D341Med (cell line): ENCODE results near the gene KIF1A.

Experiments
- DNase-seq: peaks from one replicate; pipeline ENCODE4 v3.0.0; 2012; ENCODE audit warnings: low spot score

KIF1A gene

DNA sequence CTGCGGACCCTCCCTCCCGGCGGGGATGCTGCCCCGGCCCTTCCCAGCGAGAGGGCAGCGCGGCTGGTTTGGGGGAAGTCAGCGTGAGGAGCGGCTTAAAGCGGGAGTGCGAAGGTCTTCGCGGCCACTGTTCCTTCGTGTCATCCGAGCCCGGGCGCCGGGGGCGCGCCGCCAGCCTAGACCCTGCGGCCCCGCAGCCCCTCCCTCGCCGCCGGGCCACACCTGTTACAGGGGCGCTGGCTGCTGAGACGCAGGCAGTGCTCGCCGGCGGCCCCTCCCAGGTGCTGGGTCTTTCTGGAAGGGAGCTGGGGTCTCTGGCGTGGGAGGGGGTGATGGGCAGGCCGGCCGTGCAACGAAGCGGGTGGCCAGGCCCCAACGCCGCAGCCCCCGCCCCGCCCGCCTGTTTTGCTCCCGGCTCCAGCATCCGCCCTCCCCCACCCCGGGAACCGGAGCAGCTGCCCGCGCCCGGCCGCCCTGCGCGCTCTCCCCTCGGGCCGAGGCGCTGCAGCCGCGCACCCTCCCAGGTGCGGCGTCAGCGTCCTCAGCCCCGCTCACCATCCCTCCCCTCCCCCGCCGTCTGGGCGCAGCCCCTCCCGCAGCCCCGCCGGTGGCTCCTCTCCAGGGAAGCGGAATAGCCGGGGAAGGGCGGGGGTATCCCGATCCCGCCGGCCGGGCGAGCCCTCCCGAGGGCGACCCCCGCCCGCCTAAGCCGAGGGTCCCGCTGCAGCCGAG, 727 bp downstream of the KIF1A start:
- peak; percentile 68 for DNase-seq

DNA sequence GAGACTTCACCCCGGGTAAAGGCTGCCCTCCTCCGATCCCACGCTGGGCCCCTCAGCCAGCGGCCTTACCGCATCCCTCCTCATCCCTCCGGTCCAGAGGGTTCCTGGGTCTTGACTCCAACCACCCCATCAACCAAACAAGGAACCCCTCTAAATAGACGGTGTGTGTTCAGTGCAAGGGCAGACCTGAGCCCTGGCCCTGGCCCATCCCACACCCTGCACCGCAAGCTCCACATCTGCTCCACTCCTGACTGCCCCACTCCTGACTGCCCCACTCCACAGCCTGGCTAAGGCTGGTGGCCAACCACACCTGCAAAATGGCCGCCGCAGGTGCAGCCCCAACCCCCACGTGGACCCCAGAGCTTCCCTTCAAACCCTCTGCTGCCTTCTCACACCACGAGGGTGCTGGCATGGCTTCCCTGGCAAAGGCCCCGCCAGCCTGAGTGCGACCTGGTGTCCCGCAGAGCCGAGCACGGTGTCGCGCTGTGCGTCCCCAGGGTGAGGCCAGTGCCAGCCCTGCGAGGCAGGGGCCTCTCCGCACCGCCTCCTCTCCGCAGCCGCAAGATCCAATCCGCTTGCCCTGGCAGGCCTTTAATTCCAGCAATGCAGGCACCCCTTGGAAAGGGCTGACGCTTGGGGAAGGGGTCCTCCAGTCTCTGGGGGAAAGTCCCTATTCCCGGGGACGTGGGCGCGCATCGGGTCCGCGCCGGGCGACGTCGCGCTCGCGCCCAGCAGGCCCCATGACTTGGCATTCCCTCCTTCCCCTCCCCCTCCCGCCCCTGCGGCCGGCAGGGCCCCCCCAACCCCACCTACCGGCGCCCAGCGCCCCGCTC, 1.5 kb downstream of the KIF1A start:
- DNase-seq = peak; percentile 35

DNA sequence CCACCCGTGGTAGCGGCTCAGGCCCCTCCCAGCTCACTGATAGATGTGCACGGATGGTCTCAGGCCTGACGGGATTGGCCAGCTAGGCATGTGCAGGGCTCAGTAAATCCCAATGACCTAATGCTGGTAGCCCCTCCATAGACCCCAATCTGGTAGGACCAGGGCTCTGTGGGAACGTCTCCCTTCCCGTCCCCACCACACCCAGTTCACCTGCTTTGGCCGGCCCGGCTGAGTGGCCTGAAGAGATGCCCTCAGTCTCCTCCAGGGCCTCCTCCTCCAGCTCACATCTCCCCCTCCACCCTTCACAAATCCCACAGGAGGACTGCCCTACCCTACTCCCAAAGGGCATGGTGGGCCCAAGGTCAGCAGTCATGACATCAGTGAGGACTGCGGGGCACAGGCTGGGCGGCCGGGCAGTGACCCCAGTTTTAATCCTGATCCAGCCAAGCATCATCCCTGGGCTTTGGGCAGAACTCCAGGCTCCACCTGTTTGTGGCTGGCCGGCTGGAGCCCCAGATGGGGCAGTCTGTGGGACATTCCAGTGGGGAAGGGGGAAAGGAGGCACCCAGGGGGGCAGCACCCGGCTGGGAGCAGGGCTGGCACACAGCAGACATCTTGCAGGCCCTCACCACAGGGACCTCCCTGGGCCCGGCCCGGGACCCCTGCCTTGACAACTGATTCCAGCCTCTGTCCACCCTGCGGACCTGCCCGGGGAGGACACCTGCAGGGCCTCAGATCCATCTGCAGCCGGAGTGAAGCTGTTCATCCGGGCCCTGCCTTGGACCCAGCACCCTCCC, 2.3 kb downstream of the KIF1A start:
- peak; percentile 21 for DNase-seq

DNA sequence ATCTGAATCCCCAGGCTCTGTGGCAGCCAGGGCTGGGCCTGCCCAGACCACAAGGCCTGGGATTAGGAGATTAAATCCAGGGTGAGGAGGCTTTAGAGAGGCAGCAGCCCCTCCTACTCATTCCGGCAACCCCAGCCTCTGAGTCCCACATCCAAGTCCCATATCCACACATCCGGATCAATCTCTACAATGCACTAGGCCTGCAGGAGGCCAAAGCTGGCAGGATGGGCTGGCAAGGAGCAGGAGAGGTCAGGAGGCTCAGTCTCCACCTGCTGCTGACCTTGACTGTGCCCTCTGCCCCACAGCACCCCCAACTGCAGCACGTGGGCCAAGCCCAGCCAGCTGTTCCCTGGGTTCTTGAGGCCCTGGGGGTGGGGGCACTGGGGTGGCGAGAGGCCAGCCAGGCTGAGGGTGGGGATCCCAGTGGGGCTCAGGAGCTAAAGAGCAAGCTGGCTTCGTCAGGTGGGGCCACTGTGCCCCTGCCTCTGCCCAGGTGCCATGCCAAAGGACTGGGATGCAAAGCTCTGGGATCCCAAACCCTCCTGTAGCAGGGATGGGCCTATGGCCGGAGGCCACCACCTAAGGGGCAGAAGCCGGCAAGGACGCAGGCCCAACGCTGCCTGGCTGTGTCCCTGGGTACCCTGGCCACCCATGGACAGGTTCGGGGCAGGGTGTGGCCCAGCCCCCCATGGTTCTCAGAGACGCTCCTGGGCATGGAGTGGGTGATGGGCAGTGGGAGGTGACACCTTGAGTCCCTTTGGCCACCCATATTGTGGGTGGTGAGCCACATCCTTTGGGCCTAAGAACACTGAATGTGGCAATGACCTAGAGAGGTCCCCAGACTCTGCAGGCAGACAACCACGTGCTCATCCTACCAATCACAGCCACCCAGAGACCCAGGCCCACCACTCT, 3.2 kb downstream of the KIF1A start:
- DNase-seq = peak; percentile 52

DNA sequence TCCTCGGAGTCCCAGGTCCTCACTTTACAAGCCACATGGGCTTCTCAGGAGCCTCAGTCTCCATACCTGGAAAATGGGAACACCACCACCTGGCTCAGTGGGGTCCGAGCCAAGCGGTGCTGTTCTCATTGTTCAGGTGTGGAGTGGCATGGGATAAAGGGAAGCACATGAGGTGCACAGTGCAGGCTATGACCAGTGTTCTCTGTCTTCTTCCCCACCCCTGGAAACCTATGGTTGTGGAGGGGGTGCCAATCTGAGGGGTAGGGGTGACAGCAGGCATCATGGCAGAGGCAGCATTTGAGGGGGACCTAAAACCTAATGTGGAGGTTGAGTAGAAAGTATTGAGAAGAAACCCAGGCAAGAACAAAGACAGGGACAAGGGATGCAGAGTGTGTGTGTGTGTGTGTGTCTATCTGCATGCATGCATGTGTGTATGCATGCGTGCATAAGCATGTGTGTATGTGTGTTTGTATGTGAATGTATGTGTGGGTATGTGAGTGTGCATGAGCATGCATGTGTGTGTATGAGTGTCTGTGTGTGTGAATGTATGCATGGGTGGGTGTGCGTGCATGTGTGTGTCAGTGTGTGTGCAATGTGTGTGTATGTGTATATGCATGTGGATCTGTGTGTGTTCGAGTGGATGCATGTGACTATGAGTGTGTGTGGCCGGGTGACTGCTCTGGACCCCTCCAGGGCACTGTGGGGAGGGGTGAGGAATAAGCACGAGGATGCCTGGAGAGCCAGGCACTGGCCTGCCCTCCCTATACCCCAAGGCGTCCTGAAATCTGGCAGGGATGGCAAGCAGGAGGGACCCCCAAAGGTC, 4.0 kb downstream of the KIF1A start:
- peak; percentile 4 for DNase-seq

DNA sequence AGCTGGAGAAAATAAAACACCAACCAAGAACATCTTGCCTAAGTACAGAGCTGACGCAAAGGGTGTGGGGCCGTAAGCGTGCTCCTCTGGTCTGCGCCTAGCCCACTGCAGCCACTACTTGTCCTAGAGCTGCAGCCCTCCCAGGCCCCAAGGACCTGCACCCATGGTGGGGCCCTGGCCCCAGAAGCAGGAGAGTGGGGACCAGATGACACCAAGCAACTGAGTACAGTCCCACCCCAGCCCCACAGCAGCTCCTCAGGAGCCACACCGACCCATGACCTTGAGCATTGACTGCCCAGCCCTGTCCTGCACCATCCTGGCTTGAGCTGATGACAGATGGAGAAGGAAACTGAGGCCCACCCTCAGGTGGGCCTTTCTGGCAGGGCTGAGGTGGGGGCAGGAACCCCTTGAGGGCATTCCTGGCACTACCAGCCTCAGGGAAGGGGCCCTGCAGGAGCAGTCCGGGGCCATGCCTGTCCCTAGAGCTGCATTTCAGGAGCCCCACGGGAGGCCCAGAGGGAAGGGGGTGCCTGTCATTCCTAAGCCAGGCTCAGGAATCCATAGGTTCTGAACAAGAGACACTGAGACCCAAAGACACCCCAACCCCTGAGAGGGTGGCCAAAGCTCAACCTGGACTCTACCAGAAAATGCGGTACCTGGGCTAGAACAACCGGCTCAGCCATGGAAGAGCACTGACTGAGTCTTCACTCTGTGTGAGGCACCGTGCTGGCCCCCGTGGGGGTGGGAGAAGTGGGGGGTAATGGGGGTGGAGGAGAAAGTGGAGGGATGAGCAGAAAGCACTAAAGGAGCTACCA, 4.9 kb downstream of the KIF1A start:
- DNase-seq = peak; percentile 14

DNA sequence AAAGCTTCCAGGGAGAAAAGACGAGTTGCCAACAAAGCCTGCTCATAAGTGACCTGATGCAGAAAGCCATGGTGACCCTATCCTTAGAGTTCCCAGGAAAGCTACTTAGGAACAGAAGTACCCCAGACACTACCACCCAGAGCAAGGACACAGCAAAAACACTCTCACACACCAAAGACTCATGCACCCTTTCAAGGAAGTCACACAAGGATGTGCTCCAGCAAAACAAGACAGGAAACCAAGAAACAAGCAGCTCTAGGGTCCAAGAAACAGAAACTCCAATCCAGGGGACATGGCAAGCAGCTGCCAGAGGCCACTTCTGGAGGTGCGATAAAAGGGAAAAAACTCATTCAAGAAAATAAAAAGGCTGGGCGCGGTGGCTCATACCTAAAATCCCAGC, 5.7 kb downstream of the KIF1A start:
- DNase-seq = no peak

DNA sequence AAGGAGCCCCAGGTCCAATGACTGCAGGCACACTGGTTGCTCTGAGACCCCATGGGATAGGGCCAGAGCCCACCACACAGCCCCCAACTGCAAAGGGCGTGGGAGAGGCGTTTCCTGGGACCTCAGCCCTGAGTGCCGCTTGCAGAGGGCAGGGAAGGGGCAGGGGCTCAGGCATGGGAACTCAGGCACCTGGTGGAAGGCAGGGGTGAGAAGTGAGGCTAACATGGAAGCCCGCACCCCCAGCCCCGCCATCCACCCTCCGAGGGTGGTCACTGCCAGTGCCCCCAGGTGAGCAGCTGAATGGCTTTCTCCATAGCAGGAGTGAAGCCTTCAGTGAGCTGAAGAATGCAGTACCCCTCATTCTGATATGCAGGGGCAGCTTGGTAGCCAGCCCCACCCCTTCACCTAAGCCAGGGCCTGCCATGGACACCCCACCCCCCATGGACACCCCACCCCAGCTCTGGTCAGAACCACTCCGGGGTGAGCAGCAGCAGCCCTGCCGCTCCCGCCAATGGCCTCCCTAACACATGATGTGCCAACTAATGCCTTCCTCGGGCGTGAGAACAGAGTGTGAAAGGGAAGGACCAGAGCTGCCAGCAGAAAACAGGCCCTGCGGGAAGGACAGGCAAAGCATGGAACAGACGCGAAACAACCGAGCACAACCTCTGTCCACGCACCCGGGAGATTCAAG, 6.6 kb downstream of the KIF1A start:
- DNase-seq = no peak

DNA sequence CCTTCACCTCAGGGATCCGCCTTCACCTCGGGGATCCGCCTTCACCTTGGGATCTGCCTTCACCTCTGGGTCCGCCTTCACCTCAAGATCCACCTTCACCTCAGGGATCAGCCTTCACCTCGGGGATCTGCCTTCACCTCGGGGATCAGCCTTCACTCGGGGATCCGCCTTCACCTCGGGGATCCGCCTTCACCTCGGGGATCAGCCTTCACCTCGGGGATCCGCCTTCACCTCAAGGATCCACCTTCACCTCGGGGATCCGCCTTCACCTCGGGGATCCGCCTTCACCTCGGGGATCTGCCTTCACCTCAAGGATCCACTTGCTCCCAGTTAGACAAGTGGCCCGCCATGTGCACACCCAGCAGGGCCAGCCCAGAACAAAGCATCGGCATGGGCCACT, 7.3 kb downstream of the KIF1A start:
- no peak for DNase-seq

DNA sequence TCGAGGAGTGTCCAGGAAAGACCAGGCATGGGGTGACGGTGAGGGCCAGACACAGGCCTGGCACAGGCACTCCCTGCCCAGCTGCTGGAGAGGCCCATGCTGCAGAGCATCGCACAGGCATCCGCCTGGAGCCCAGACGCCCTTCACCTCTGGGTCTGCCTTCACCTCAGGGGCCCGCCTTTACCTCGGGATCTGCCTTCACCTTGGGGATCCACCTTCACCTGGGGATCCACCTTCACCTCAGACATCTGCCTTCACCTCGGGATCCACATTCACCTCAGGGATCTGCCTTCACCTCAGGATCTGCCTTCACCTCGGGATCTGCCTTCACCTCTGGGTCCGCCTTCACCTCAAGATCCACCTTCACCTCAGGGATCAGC, 7.7 kb downstream of the KIF1A start:
- peak; percentile 11 for DNase-seq

DNA sequence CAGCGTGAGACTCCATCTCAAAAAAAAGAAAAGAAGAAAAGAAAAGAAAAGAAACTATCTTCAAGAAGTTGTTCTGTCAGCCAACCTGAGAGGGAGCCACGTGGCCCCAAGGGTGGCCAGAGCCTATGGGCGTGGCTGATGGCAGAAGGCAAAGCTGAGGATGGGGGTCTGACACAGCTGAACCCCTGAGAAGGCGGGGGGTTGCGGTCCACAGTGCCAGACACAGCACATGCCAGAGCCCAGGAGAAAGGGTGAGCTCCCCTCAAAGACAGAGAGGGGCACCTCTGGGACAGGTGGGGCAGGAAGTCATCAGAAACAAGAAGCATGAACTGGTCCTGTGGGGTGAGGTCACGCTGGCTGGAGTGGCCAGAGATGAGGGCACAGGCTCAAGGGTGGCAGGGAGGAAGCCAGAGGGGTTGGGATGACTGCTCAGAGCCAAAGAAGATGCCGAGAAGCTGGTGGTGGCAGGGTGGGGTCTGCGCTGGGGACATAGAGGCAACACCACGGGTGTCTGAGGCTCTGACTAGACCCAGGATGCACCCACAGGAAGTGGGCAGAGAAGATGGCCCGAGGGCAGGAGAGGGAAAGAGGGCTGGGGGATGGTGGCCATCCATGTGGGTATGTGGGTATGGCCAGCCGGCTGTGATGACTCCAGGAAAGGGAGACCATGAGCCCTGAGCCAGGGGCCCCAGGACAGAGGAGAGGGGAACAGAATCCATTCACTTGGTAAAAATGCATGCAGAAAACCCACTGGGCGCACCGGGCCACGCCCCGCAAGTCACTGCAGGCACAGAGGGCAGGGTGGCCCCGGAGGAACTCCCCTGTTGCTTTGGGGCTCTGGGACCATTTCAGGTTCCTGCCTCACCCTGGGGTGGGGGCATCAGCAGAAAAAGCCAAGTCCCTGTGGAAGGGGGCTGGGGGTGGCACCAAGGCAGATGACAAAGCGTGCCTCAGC, 8.4 kb downstream of the KIF1A start:
- peak; percentile 12 for DNase-seq

DNA sequence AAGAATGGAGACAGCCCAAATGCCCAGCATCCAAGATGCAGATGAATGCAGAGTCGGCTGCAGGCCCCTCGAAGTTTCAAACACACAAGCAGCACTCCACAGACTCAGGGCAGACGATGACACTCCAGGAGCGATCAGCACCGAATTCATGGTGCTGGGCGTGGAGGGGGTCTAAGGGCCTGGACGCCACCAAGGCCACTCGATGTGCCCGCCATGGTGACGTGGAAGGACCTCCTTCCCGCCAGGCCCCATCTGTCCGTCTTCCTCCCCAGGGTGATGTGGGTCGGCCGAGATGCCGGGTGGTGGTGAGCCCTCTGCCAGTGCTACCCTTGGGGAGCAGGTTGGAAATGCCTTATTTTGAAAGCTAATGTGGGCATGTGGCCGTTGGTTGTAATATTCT, 9.4 kb downstream of the KIF1A start:
- DNase-seq = peak; percentile 12

DNA sequence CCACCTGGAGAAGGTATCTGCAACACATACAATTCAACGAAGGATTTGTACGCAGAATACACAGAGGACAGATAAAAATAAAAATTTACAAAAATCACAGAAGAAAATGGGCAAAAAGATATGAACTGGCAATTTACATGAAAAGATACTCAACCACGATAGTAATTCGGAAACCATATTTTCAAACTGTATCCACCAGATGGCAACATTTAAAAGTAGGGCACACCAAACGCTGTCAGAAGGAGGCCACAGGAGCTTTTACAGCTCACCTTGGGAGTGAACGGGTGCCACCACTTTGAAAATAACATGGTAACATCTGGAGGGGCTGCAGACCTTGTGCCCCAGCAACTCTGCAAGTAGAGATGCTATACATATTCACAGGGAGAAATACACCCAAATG, 9.8 kb downstream of the KIF1A start:
- DNase-seq = peak; percentile 31

DNA sequence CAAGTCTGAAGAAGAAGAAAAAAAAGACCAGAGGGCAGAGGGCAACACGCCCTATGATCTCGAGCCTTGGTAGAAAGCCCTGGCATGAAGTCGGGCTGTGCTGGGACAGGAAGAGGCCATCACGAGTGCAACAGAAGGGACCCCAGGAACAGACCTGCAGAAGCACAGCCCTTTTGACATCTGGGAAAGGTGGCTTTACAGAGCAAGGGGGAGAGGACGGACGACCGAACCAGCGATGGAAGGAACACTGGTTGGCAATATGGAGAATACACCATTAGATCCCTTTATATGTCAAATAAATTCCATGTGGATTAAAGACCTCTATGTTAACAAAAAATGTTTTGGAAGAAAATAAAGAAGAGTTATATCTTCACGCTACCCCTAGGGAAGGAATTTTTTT, 10.7 kb downstream of the KIF1A start:
- DNase-seq = peak; percentile 6

DNA sequence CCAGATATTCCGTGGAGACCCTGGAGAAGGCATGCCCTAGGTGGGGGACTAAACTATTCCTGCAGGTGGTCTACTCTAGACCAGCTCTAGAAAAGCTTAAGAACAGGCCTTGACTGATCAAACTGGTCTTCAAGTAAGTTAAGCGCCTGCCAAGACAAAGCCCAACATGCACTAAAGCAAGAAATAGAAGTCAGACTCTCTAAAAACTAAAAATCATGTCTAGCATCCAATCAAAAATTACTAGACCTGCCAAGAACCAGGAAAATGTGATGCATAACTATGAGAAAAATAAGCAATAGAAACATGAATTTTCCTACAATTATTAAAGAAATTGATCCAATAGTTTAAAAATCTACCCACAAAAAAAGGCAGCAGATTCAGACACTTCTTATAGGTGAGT, 13.6 kb downstream of the KIF1A start:
- no peak for DNase-seq

DNA sequence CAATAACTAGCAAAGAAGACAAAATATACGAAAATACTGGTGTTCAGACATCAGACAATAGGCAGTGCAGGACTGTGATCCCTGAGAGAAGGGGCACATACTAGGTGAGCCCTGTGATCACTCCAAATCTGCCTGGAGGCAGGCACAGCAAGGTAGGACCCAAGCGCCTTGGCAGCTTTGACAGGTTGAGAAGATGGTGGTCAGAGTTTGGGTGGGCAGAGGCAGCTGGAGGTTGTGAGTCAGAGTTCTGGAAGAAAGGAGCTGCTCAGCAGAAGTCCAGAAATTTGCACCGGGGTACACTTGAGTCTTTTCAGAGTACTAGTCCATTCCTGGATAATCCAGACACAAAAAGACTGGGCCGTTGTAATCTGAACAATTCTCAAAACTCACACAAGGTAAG, 14.0 kb downstream of the KIF1A start:
- no peak for DNase-seq

DNA sequence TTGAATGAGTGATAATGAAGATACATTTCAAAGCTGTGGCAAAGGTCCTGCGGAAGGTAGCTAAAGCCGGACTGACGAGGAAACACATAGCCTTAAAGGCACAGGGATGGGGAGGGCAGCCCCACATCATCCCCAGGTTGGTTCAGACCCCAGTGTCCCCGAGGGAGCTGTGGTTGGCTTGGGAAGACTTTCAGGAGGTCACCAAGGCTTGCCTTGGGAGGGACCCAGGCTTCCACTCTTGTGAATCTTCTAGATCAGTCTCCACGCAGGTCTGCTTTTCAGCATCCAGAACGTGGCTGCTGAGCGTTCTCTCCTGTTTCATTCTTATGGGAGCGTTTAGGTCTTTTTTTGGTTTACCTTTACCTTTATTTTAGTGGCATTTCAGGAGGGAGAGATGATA, 16.8 kb downstream of the KIF1A start:
- DNase-seq = no peak
